GM12878 (cell line): ENCODE data around the gene VCAM1. TPM values are rescaled to one million over a fixed set of nuclear protein-coding genes. Genes with fewer than 3 reads are reported as not detected.
A peak's percentile ranks its signal among the peaks of the same experiment; 100 is the strongest.

ENCODE experiments used
- ATAC-seq: fragments of 200-7000 bp; cut with Tn5 transposase; 3 replicates; pipeline ENCODE4 v1.9.1; 2020; ENCODE audit warnings: mild to moderate bottlenecking, moderate library complexity
- BruUV-seq: library from RNA; stranded (reverse); fragments of 400-500 nt; replicated peaks from 2 replicates; lab custom pipeline; 2021; lab: Mats Ljungman, UMichigan
- CTCF ChIA-PET: fragments of 300-600 bp; sonication (Branson Sonifier 250); formaldehyde crosslinking; extraction: SDS; loops from one replicate; lab custom pipeline; 2021; ENCODE audit warnings: inconsistent platforms; lab: Yijun Ruan, JAX
- POLR2A ChIA-PET: fragments of 350-600 bp; formaldehyde crosslinking; extraction: SDS; loops from one replicate; lab custom pipeline; 2021; ENCODE audit warnings: inconsistent platforms; lab: Charles Lee
- RAD21 ChIA-PET: fragments of 300-600 bp; sonication (Branson Sonifier 250); formaldehyde crosslinking; loops from one replicate; lab custom pipeline; 2023; ENCODE audit warnings: antibody characterized with exemption; ENCODE audit not compliant: unreplicated experiment; lab: Charles Lee
- SMC1A ChIA-PET: fragments of 300-600 bp; sonication (Branson Sonifier 250); formaldehyde crosslinking; loops from one replicate; lab custom pipeline; 2023; ENCODE audit not compliant: unreplicated experiment, uncharacterized antibody; lab: Charles Lee
- DNase-seq: peaks from one replicate; pipeline ENCODE4 v3.0.0-alpha.2; 2011; ENCODE audit warnings: low read depth, low spot score
- FAIRE-seq: peaks from 3 replicates; lab custom pipeline; 2011; peaks lifted over from hg19 to GRCh38; lab: Jason Lieb, UNC
- H2AFZ ChIP-seq: 2 replicates; pipeline ENCODE4 v1.6.0; 2011; ENCODE audit warnings: low read depth, low read length, control low read depth; ENCODE audit not compliant: control insufficient read depth
- H3K27ac ChIP-seq: 2 replicates; pipeline ENCODE4 v1.5.1; 2011; ENCODE audit warnings: control low read depth; ENCODE audit not compliant: control insufficient read depth, insufficient read depth
- H3K27me3 ChIP-seq, 2 experiments: replicated peaks in 1 of 2; 2 replicates each; pipeline versions ENCODE4 v1.6.0 to v1.6.1; 2011; ENCODE audit warnings: low read length in 1 of 2; ENCODE audit not compliant: control insufficient read depth in 2 of 2, insufficient read depth in 2 of 2
- H3K36me3 ChIP-seq, 2 experiments: 2 replicates each; pipeline ENCODE4 v1.5.1; 2011; ENCODE audit warnings: low read length in 1 of 2; ENCODE audit not compliant: control insufficient read depth in 2 of 2, insufficient read depth in 2 of 2
- H3K4me1 ChIP-seq: 2 replicates; pipeline ENCODE4 v1.6.1; 2011; ENCODE audit warnings: mild to moderate bottlenecking, low read length, moderate library complexity, mixed read lengths; ENCODE audit not compliant: control insufficient read depth, insufficient read depth
- H3K4me2 ChIP-seq: 2 replicates; pipeline ENCODE4 v1.6.0; 2011; ENCODE audit warnings: control low read depth; ENCODE audit not compliant: control insufficient read depth, insufficient read depth
- H3K4me3 ChIP-seq: fragments of 200-600 bp; sonication (generic); 2 replicates; pipeline ENCODE4 v1.5.1; 2016
- H3K79me2 ChIP-seq: 2 replicates; pipeline ENCODE4 v1.6.0; 2011; ENCODE audit warnings: low read length; ENCODE audit not compliant: control insufficient read depth, insufficient read depth
- H3K9ac ChIP-seq: 2 replicates; pipeline ENCODE4 v1.8.0; 2011; ENCODE audit warnings: low read length, control low read depth, mixed read lengths; ENCODE audit not compliant: control insufficient read depth, insufficient read depth
- H3K9me3 ChIP-seq: replicated peaks from 3 replicates; pipeline ENCODE4 v1.5.1; 2011; ENCODE audit warnings: mild to moderate bottlenecking, low read length; ENCODE audit not compliant: control insufficient read depth, insufficient read depth
- H4K20me1 ChIP-seq: 2 replicates; pipeline ENCODE4 v1.6.0; 2011; ENCODE audit not compliant: control insufficient read depth, insufficient read depth
- BHLHE40 ChIP-seq, 2 experiments: fragments of 450-650 bp in 1 of 2; IDR thresholded peaks; 2 replicates each; pipeline ENCODE4 v1.6.1; 2011 to 2017; ENCODE audit warnings: low read depth in 2 of 2, borderline replicate concordance in 1 of 2, improper control_type of control experiment in 1 of 2, low read length in 1 of 2, mild to moderate bottlenecking in 1 of 2
- ELK1 ChIP-seq: IDR thresholded peaks from 2 replicates; pipeline ENCODE4 v1.6.1; 2012; ENCODE audit warnings: low read depth, low read length, improper control_type of control experiment
- IKZF2 ChIP-seq, 2 experiments: fragments of 450-650 bp; IDR thresholded peaks; 2 replicates each; pipeline ENCODE4 v1.6.1; 2017; ENCODE audit warnings: mild to moderate bottlenecking in 2 of 2, moderate library complexity in 2 of 2
- MTA2 ChIP-seq: fragments of 450-650 bp; IDR thresholded peaks from 2 replicates; pipeline ENCODE4 v1.6.1; 2016; ENCODE audit warnings: low read depth, mild to moderate bottlenecking, moderate library complexity
- POLR2AphosphoS2 ChIP-seq: IDR thresholded peaks from 2 replicates; pipeline ENCODE4 v1.6.1; 2011; ENCODE audit warnings: low read depth, mild to moderate bottlenecking, low read length, improper control_type of control experiment, moderate library complexity
- PRDM15 ChIP-seq: fragments of 450-650 bp; formaldehyde crosslinking; IDR thresholded peaks from 2 replicates; pipeline ENCODE4 v1.4.0; 2020; ENCODE audit warnings: mild to moderate bottlenecking, moderate library complexity
- RAD21 ChIP-seq: IDR thresholded peaks from 2 replicates; pipeline ENCODE4 v1.6.1; 2011; ENCODE audit warnings: mild to moderate bottlenecking, low read depth, low read length, moderate library complexity; ENCODE audit not compliant: insufficient read depth
- RELB ChIP-seq: fragments of 450-650 bp; IDR thresholded peaks from 2 replicates; pipeline ENCODE4 v1.6.1; 2017; ENCODE audit warnings: low read depth, mild to moderate bottlenecking, moderate library complexity
- SMC3 ChIP-seq: IDR thresholded peaks from 2 replicates; pipeline ENCODE4 v1.6.1; 2011; ENCODE audit warnings: low read length, improper control_type of control experiment, borderline replicate concordance
- STAT3 ChIP-seq: IDR thresholded peaks from 2 replicates; pipeline ENCODE4 v1.6.1; 2011; ENCODE audit warnings: low read depth, low read length, improper control_type of control experiment
- TCF7 ChIP-seq: IDR thresholded peaks from 2 replicates; pipeline ENCODE4 v1.6.1; 2014; ENCODE audit warnings: antibody characterized with exemption, borderline replicate concordance
- ZNF274 ChIP-seq: IDR thresholded peaks from one replicate; pipeline ENCODE4 v1.8.0; 2011; ENCODE audit not compliant: insufficient read length, insufficient read depth
- ZNF687 ChIP-seq: fragments of 450-650 bp; IDR thresholded peaks from 2 replicates; pipeline ENCODE4 v1.6.1; 2017; ENCODE audit warnings: mild to moderate bottlenecking, moderate library complexity
- WGBS: methylation state at CpG from one replicate; pipeline ENCODE4 v1.1.6; 2016; ENCODE audit warnings: low lambda C conversion rate; ENCODE audit not compliant: insufficient replicate concordance, insufficient coverage; ENCODE audit errors: missing lambda C conversion rate; 5-methylcytosine and 5-hydroxymethylcytosine counted together
- in situ Hi-C: fragments of 300-500 bp; cut with MboI; formaldehyde crosslinking; loops from 9 replicates; pipeline ENCODE4 v1.14.3; 2018; ENCODE audit warnings: mixed read lengths
- intact Hi-C: fragments of 100-400 bp; cut with micrococcal nuclease; formaldehyde crosslinking; loops from one replicate; pipeline ENCODE4 v1.14.2; 2022; ENCODE audit not compliant: unreplicated experiment
- polyA plus RNA-seq, 11 experiments: library from polyadenylated mRNA; depleted of rRNA in 4 of 11; unstranded in 6 of 11; stranded (reverse) in 5 of 11; fragments of >200 nt; fragmentation: Nextera tagmentation in 4 of 11; fragmentation: Illumina TruSeq in 1 of 11; extraction: Ambion mirVana in 4 of 11; extraction: Trizol in 1 of 11; gene quantifications; 1 replicate in 1 of 11; 2 replicates in 10 of 11; pipeline versions ENCODE4 v1.2.1 to v1.2.3, GENCODE V29; 2011 to 2016; ENCODE audit warnings: inconsistent platforms in 2 of 11, missing spikeins in 2 of 11, low read depth in 1 of 11
- total RNA-seq, 4 experiments: library from RNA; depleted of rRNA in 3 of 4; stranded (reverse); fragments of >200 nt in 3 of 4; fragmentation: Illumina TruSeq in 1 of 4; extraction: Trizol in 1 of 4; gene quantifications; 2 replicates each; pipeline versions ENCODE4 v1.2.1 to v1.2.3, GENCODE V29; 2013 to 2021

VCAM1 gene
- total and polyA plus RNA-seq, 10 of the 15 experiments (the other 5 are each of a cell fraction or from before 2014, with no cell fraction given): 5.0 to 13.6 (median 7.4) TPM

- Histone ChIP-seq H3K9me3 (no peaks in the 10 kb centered on the region; the same call in 1 of the 3 replicates), H3K27ac (no peak overlapping the region), H4K20me1 (no peaks in the 10 kb centered on the region), H2AFZ (no peak overlapping the region), H3K4me1 (no peaks in the 10 kb centered on the region), H3K9ac (no peak overlapping the region), H3K36me3 (no peaks in the 10 kb centered on the region), H3K4me2 (no peak overlapping the region), H3K4me3 (no peak overlapping the region), H3K79me2 (no peaks in the 10 kb centered on the region), H3K27me3 (no peaks in the 10 kb centered on the region)
- in situ Hi-C loops (no loop called here), intact Hi-C loops (no loop called here)
- ChIA-PET POLR2A (no interaction called here), CTCF (interaction anchor here (0.9 to 1.7 kb wide), 2 partner anchors 28 to 86 kb away, joined by 3 to 5 read pairs; no protein-coding TSS in a partner anchor), SMC1A (interaction anchor here (0.6 to 1.0 kb wide), 3 partner anchors 17 to 86 kb away, joined by 3 read pairs; no protein-coding TSS in a partner anchor), RAD21 (no interaction called here)
- ATAC-seq (peak; percentile 68), DNase-seq (no peak), FAIRE-seq (no peak)
- 5% methylated on average over 1 of the region's 1 CpG for WGBS
- no TSS peak for BruUV-seq
- TF ChIP-seq BHLHE40 (IDR thresholded peaks at IDR 0.05; ENCODE audit: borderline replicate concordance in 1 of 2, low read depth in 2 of 2, low read length in 1 of 2) (no peak), PRDM15 (CRISPR knock-in tag) (no peak), MTA2 (peak; percentile 15; the same call in 1 of the 2 replicates), RAD21 (no peak), STAT3 (no peak), SMC3 (no peak), RELB (no peak), ELK1 (no peak), IKZF2 (IDR thresholded peaks at IDR 0.05) (peak; percentile 12 to 19; a peak in 1 of 4 replicates), POLR2AphosphoS2 (no peak), ZNF274 (no peak), ZNF687 (0 out of 2 replicates have a peak, but pooled peaks have one; percentile 17), TCF7 (no peak)
These were observed 63.0 kb downstream of the VCAM1 start for GRCh38 chr1:100782473-100783039.
